ENCODE results near the gene ZNF574.

DNA sequence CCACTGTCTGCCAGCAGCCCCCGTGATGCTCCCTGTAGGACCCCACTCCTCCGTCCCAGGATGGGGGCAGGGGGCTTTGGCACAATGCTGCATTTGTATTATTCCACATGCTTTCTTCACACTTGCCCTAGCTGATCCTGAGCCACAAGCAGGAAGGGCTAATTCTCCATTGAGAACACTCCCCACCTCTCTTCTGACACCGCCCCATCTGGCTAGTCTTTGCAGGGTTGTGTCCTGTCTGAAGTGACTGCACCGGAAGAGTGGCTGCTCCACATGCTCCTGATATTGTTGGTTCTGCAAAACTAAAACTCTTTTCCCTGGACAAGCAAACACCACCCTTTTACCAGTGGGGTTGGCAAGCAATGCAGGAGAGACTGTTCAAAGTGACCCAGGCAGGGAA, 18.0 kb downstream of the ZNF574 start:
- TF ChIP-seq, protein P1, sequence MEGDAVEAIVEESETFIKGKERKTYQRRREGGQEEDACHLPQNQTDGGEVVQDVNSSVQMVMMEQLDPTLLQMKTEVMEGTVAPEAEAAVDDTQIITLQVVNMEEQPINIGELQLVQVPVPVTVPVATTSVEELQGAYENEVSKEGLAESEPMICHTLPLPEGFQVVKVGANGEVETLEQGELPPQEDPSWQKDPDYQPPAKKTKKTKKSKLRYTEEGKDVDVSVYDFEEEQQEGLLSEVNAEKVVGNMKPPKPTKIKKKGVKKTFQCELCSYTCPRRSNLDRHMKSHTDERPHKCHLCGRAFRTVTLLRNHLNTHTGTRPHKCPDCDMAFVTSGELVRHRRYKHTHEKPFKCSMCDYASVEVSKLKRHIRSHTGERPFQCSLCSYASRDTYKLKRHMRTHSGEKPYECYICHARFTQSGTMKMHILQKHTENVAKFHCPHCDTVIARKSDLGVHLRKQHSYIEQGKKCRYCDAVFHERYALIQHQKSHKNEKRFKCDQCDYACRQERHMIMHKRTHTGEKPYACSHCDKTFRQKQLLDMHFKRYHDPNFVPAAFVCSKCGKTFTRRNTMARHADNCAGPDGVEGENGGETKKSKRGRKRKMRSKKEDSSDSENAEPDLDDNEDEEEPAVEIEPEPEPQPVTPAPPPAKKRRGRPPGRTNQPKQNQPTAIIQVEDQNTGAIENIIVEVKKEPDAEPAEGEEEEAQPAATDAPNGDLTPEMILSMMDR (IDR thresholded peaks at IDR 0.05) = no peak
- TF ChIP-seq POLR2A (IDR thresholded peaks at IDR 0.05) = no peak
